ENCODE measurements around the gene ADCYAP1. TPM values are rescaled to one million over a fixed set of nuclear protein-coding genes. Genes with fewer than 3 reads are reported as not detected.
A peak's percentile ranks its signal among the peaks of the same experiment; 100 is the strongest.

Gene ADCYAP1
- total RNA-seq, 1 experiment from 2014 or later: not detected

GRCh38 chr18:907115-907884 is 2.6 kb downstream of the ADCYAP1 start:
- in situ Hi-C loops (cut with HindIII; ENCODE audit: low pct_unique_long_range_greater_than_20kb, low sequenced_read_pairs): no loop called here
- CTCF ChIA-PET: interaction anchor here (0.6 kb wide), 1 partner anchor 10 kb away, joined by 4 read pairs; no protein-coding TSS in a partner anchor
- Histone ChIP-seq H3K4me3 (ENCODE audit: low read depth in 2 of 2, low read length in 2 of 2) (peak overlapping the region; percentile 11 to 18; a peak in 1 of 4 replicates), H3K4me1 (ENCODE audit: control insufficient read depth, insufficient read depth, low read length) (no peaks in the 10 kb centered on the region), H3K9me3 (ENCODE audit: control insufficient read depth, insufficient read depth, low read depth, low read length) (no peaks in the 10 kb centered on the region), H3K27me3 (ENCODE audit: control insufficient read depth, insufficient read depth, low read length) (peaks cover 28% of the 10 kb centered on the region), H3K27ac (ENCODE audit: low read length) (no peak overlapping the region), H3K36me3 (ENCODE audit: control insufficient read depth, insufficient read depth, low read length) (no peaks in the 10 kb centered on the region)
- intact Hi-C loops (cut with micrococcal nuclease; ENCODE audit: unreplicated experiment): no loop called here
- BruUV-seq (replicated peaks): no TSS peak
- peak; percentile 38; the same call in 1 of the 2 replicates for ATAC-seq
- no peak for TF ChIP-seq POLR2AphosphoS5 (IDR thresholded peaks at IDR 0.05; ENCODE audit: low read depth, low read length)
- no peak for TF ChIP-seq SIN3A (IDR thresholded peaks at IDR 0.05; ENCODE audit: borderline replicate concordance, insufficient read depth, low read depth, low read length)
- TF ChIP-seq, protein P1, sequence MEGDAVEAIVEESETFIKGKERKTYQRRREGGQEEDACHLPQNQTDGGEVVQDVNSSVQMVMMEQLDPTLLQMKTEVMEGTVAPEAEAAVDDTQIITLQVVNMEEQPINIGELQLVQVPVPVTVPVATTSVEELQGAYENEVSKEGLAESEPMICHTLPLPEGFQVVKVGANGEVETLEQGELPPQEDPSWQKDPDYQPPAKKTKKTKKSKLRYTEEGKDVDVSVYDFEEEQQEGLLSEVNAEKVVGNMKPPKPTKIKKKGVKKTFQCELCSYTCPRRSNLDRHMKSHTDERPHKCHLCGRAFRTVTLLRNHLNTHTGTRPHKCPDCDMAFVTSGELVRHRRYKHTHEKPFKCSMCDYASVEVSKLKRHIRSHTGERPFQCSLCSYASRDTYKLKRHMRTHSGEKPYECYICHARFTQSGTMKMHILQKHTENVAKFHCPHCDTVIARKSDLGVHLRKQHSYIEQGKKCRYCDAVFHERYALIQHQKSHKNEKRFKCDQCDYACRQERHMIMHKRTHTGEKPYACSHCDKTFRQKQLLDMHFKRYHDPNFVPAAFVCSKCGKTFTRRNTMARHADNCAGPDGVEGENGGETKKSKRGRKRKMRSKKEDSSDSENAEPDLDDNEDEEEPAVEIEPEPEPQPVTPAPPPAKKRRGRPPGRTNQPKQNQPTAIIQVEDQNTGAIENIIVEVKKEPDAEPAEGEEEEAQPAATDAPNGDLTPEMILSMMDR (IDR thresholded peaks at IDR 0.05): no peak
- no peak for TF ChIP-seq REST (IDR thresholded peaks at IDR 0.05; ENCODE audit: insufficient read depth in 1 of 2, low read depth in 2 of 2, low read length in 1 of 2)
- no peak for TF ChIP-seq TCF7L2 (IDR thresholded peaks at IDR 0.05; ENCODE audit: low read depth, low read length)
- DNase-seq (ENCODE audit: low read depth, low spot score): no peak
- POLR2A ChIA-PET: no interaction called here

- no peaks in the 10 kb centered on the region for H3K36me3 ChIP-seq (ENCODE audit: control insufficient read depth, insufficient read depth, low read length)
- H3K27ac ChIP-seq (ENCODE audit: low read length): no peak overlapping the region
- H3K9me3 ChIP-seq (ENCODE audit: control insufficient read depth, insufficient read depth, low read depth, low read length): no peaks in the 10 kb centered on the region
- H3K4me1 ChIP-seq (ENCODE audit: control insufficient read depth, insufficient read depth, low read length): no peaks in the 10 kb centered on the region
- no peak for TF ChIP-seq TCF7L2 (IDR thresholded peaks at IDR 0.05; ENCODE audit: low read depth, low read length)
- no peak for TF ChIP-seq POLR2AphosphoS5 (IDR thresholded peaks at IDR 0.05; ENCODE audit: low read depth, low read length)
- TF ChIP-seq, protein P1 (IDR thresholded peaks at IDR 0.05): no peak
- no peak for TF ChIP-seq REST (IDR thresholded peaks at IDR 0.05; ENCODE audit: insufficient read depth in 1 of 2, low read depth in 2 of 2, low read length in 1 of 2)
- no peak for TF ChIP-seq SIN3A (IDR thresholded peaks at IDR 0.05; ENCODE audit: borderline replicate concordance, insufficient read depth, low read depth, low read length)
- H3K27me3 ChIP-seq (ENCODE audit: control insufficient read depth, insufficient read depth, low read length): peaks cover 22% of the 10 kb centered on the region
- POLR2A ChIA-PET: no interaction called here
- CTCF ChIA-PET: interaction anchor here (0.6 kb wide), 1 partner anchor 10 kb away, joined by 4 read pairs; no protein-coding TSS in a partner anchor
- H3K4me3 ChIP-seq (ENCODE audit: low read depth in 2 of 2, low read length in 2 of 2): peak overlapping the region; percentile 11 to 18; a peak in 1 of 4 replicates
- DNase-seq (ENCODE audit: low read depth, low spot score): no peak
- intact Hi-C loops (cut with micrococcal nuclease; ENCODE audit: unreplicated experiment) (no loop called here), in situ Hi-C loops (cut with HindIII; ENCODE audit: low pct_unique_long_range_greater_than_20kb, low sequenced_read_pairs) (no loop called here)
- no TSS peak for BruUV-seq (replicated peaks)
- ATAC-seq: no peak
These were observed 3.5 kb downstream of the ADCYAP1 start for GRCh38 chr18:907885-908757.
